Breast epithelium (tissue), 3 donors: Measurements from ENCODE around the gene KCNMB2.

Experiments used
- CTCF ChIP-seq, 3 donors: fragments of 450-650 bp; IDR thresholded peaks; one replicate each; pipeline ENCODE4 v1.5.1; 2016 to 2017; ENCODE audit warnings: antibody characterized with exemption in 3 of 3, mild to moderate bottlenecking in 3 of 3, moderate library complexity in 3 of 3
- POLR2A ChIP-seq: fragments of 450-650 bp; IDR thresholded peaks from one replicate; pipeline ENCODE4 v1.6.1; 2016; ENCODE audit warnings: antibody characterized with exemption, mild to moderate bottlenecking, moderate library complexity
- POLR2AphosphoS5 ChIP-seq, 3 donors: sonication (generic); formaldehyde crosslinking; IDR thresholded peaks; one replicate each; pipeline ENCODE4 v1.6.1; 2017; ENCODE audit warnings: antibody characterized with exemption in 3 of 3

- TF ChIP-seq POLR2A, result no peak
- TF ChIP-seq POLR2AphosphoS5 (IDR thresholded peaks at IDR 0.05), result no peak
- no peak for TF ChIP-seq CTCF (IDR thresholded peaks at IDR 0.05)
These were observed 149.3 kb downstream of the KCNMB2 start for GRCh38 chr3:178685591-178685906.
